Endothelial cell (in vitro differentiated cells): Measurements from ENCODE around the gene PRPF6. TPM values are rescaled to one million over a fixed set of nuclear protein-coding genes. Genes with fewer than 3 reads are reported as not detected.

Source experiments
- DNase-seq: peaks from one replicate; pipeline ENCODE4 v3.0.0; 2021; ENCODE audit warnings: low spot score
- H3K27ac Mint-ChIP-seq: one replicate; pipeline ENCODE4 v1.8.0; 2021; ENCODE audit warnings: mixed read lengths, inconsistent platforms; ENCODE audit not compliant: unreplicated experiment
- H3K27me3 Mint-ChIP-seq: one replicate; pipeline ENCODE4 v1.8.0; 2021; ENCODE audit warnings: mild to moderate bottlenecking, moderate library complexity, mixed read lengths, inconsistent platforms; ENCODE audit not compliant: unreplicated experiment
- H3K36me3 Mint-ChIP-seq: one replicate; pipeline ENCODE4 v1.8.0; 2021; ENCODE audit warnings: mild to moderate bottlenecking, low read depth, mixed read lengths, inconsistent platforms; ENCODE audit not compliant: unreplicated experiment
- H3K4me1 Mint-ChIP-seq: one replicate; pipeline ENCODE4 v1.8.0; 2021; ENCODE audit warnings: mild to moderate bottlenecking, mixed read lengths, inconsistent platforms; ENCODE audit not compliant: unreplicated experiment
- H3K4me3 Mint-ChIP-seq: one replicate; pipeline ENCODE4 v1.8.0; 2021; ENCODE audit warnings: mild to moderate bottlenecking, mixed read lengths, inconsistent platforms; ENCODE audit not compliant: unreplicated experiment
- H3K9me3 Mint-ChIP-seq: one replicate; pipeline ENCODE4 v1.8.0; 2021; ENCODE audit warnings: mixed read lengths, inconsistent platforms; ENCODE audit not compliant: unreplicated experiment
- total RNA-seq: library from RNA; stranded (reverse); fragmentation: NEBNext Ultra II Directional; extraction: Animal tissue kit (Norgen Biotek cat#: 25700); gene quantifications from one replicate; pipeline ENCODE4 v1.2.1, GENCODE V29; 2021; ENCODE audit not compliant: unreplicated experiment
- TF ChIP-seq, protein P1 (sequence below): fragments of 200-600 bp; sonication (generic); IDR thresholded peaks from one replicate; pipeline ENCODE4 v1.5.0; 2021; ENCODE audit warnings: antibody characterized with exemption; ENCODE audit not compliant: unreplicated experiment

PRPF6 gene
- total RNA-seq, 1 donor from 2014 or later: 73.4 TPM

DNA sequence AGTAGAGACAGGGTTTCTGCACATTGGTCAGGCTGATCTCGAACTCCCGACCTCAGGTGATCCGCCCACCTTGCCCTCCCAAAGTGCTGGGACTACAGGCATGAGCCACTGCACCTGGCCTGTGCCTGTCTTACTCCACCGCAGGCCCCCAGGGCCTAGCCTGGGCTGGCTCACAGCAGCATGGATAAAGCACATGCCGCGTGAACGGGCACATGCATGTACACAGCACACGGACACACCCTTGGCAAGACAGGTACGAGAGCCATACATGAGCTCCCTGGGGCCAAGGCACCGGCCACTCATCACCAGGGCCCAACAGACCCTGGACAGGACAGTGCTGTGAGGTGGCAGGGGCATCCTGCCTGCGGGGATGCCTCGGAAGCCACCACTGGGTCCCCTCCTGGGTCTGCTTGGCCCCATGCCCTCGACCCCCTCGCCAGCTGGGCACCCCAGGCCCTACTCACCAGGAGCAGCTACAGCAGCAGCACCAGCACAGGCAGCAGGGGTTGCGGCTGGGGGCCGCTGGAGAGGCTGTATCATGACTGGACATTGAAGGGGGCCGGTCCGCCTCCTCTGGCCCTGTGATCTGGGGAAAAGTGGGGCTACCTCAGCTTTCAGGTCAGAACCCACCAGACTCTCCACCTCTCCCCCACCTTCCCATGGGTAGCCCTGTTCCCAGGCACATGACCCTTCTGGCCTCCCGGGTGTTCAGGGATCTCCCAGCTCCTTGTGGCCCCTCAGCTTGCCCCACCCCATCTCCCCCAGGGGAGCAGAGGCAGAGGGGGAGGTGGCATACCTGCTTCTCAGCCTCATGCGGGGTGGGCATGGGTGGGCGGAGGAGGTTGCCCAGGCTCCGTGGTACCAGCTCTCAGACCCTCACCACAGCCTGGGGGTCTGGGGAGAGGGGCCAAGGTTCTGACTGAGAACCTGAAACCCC, 95.4 kb downstream of the PRPF6 start:
- Mint-ChIP-seq H3K36me3 (no peaks in the 10 kb centered on the region), H3K27ac (no peak overlapping the region), H3K4me1 (peaks cover 7% of the 10 kb centered on the region), H3K4me3 (no peak overlapping the region), H3K27me3 (peaks cover 11% of the 10 kb centered on the region), H3K9me3 (no peaks in the 10 kb centered on the region)
- no peak for DNase-seq
- TF ChIP-seq, protein P1, sequence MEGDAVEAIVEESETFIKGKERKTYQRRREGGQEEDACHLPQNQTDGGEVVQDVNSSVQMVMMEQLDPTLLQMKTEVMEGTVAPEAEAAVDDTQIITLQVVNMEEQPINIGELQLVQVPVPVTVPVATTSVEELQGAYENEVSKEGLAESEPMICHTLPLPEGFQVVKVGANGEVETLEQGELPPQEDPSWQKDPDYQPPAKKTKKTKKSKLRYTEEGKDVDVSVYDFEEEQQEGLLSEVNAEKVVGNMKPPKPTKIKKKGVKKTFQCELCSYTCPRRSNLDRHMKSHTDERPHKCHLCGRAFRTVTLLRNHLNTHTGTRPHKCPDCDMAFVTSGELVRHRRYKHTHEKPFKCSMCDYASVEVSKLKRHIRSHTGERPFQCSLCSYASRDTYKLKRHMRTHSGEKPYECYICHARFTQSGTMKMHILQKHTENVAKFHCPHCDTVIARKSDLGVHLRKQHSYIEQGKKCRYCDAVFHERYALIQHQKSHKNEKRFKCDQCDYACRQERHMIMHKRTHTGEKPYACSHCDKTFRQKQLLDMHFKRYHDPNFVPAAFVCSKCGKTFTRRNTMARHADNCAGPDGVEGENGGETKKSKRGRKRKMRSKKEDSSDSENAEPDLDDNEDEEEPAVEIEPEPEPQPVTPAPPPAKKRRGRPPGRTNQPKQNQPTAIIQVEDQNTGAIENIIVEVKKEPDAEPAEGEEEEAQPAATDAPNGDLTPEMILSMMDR: no peak

DNA sequence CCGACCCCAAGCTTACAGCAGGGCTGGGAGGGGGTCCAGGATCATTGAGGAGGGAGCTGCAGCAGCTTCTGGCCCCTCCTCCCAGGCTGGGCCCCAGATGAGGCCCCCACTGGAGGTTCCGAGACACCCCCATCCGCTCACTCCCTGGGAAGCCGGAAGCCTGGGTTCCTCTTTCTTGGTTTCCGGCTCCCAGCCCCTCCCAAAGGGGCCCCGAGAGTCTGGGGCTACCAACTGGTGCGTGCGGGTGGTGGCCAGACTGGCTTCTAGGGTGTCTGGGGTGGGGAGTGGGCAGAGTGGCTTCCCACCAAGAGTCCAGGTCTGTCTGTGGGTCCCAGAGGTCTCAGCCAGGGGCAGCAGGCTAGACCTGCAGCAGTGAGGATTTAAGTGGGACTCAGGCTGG, 96.2 kb downstream of the PRPF6 start:
- Mint-ChIP-seq H3K36me3 (no peaks in the 10 kb centered on the region), H3K27me3 (peaks cover 14% of the 10 kb centered on the region), H3K4me1 (peaks cover 13% of the 10 kb centered on the region), H3K9me3 (no peaks in the 10 kb centered on the region), H3K27ac (no peak overlapping the region), H3K4me3 (no peak overlapping the region)
- TF ChIP-seq, protein P1: no peak
- DNase-seq: no peak

DNA sequence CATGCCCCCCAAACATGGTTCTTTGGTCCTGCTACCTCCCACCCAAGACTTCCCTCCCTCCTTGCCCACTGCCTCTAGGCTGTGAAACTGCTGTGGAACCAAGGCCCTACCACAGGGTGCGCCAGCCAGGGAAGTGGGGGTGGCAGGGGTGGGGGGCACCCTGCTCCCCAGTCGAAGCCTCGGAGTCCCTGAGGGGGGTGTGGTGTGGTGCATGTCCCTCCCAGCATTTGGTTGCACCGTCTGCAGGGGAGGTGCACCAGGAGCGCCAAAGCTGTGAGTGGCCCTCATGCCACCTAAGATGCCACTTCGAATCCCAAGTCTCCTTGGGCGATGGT, 96.6 kb downstream of the PRPF6 start:
- DNase-seq: no peak
- Mint-ChIP-seq H3K9me3 (no peaks in the 10 kb centered on the region), H3K27me3 (peaks cover 14% of the 10 kb centered on the region), H3K4me3 (no peak overlapping the region), H3K27ac (no peak overlapping the region), H3K36me3 (no peaks in the 10 kb centered on the region), H3K4me1 (peaks cover 17% of the 10 kb centered on the region)
- TF ChIP-seq, protein P1: no peak

DNA sequence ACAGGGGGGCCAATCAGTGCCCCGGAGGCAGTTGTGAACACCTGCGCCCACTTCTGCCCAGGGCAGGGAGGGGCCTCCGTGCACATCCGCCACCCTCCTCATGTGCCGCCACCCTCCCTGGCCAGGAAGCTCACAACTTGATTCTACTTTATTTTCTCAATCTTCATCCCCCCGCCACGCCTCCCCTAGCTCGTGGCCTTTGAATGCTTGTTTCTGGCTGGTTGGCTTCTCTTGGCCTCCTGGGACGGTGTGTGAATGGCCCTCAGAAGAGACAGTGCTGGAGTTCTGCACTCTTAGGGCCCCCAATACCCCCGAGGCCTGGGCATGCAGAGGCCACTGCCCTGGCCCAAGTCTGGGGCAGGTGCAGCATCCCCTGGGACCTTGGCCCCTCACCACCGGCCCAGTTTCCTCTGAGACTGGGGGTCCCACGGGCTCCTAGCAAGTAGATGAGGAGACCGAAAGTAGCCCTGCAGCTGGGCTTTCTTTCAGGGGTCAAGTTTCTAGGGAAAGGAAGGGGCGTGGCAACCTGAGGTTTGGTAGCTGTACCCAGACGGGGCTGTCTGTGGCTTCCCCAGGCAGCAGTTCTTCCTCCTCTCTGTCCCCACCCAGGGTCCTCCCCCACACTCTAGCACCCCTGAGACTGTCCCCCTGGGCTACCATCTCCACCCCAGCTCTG, 97.1 kb downstream of the PRPF6 start:
- Mint-ChIP-seq H3K9me3 (no peaks in the 10 kb centered on the region), H3K4me1 (peaks cover 19% of the 10 kb centered on the region), H3K27me3 (peaks cover 14% of the 10 kb centered on the region), H3K4me3 (no peak overlapping the region), H3K36me3 (no peaks in the 10 kb centered on the region), H3K27ac (no peak overlapping the region)
- TF ChIP-seq, protein P1: no peak
- DNase-seq: no peak

DNA sequence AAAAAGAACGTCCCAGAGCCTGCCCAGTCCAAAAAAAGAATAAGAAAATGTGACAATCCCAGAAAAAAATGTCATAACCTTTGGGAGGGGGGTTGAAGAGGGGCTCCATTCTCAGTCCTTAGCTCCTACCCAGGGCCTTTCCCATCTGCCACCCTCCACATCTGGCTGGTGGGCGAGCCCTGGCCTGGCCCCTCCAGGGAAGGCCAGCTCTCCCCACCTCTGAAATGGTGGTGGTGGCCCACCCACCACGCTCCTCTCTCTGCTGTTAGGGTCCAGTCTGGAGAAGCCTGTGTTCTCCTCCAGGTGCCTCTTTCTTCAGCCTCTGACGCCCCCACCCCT, 98.0 kb downstream of the PRPF6 start:
- H3K27me3 Mint-ChIP-seq: peaks cover 12% of the 10 kb centered on the region
- no peaks in the 10 kb centered on the region for H3K36me3 Mint-ChIP-seq
- no peak for DNase-seq
- H3K27ac Mint-ChIP-seq: no peak overlapping the region
- H3K4me1 Mint-ChIP-seq: peaks cover 21% of the 10 kb centered on the region
- TF ChIP-seq, protein P1: no peak
- peak overlapping the region; percentile 85 for H3K4me3 Mint-ChIP-seq
- H3K9me3 Mint-ChIP-seq: no peaks in the 10 kb centered on the region
